Raji (cell line): ENCODE results near the gene DHX35.

Experiments used
- POLR2A ChIP-seq: IDR thresholded peaks from 2 replicates; pipeline ENCODE4 v1.6.1; 2011; ENCODE audit warnings: low read depth, low read length, control low read depth; ENCODE audit not compliant: insufficient read depth

DHX35 gene

GRCh38 chr20:39049148-39049547, 87.0 kb downstream of the DHX35 start:
- no peak for TF ChIP-seq POLR2A

GRCh38 chr20:39049684-39050554, 87.8 kb downstream of the DHX35 start:
- peak; percentile 67 for TF ChIP-seq POLR2A

- no peak for TF ChIP-seq POLR2A
Observed at GRCh38 chr20:39050555-39050902, 88.4 kb downstream of the DHX35 start.

- no peak for TF ChIP-seq POLR2A
Observed at GRCh38 chr20:39052676-39053075, 90.5 kb downstream of the DHX35 start.

GRCh38 chr20:39057143-39057542, 95.0 kb downstream of the DHX35 start:
- TF ChIP-seq POLR2A = no peak

- no peak for TF ChIP-seq POLR2A
Observed at GRCh38 chr20:39057911-39058310, 95.8 kb downstream of the DHX35 start.

GRCh38 chr20:39059036-39059435, 96.9 kb downstream of the DHX35 start:
- no peak for TF ChIP-seq POLR2A

- TF ChIP-seq POLR2A = no peak
Observed at GRCh38 chr20:39066471-39067242, 104.5 kb downstream of the DHX35 start.

- TF ChIP-seq POLR2A = no peak
Observed at GRCh38 chr20:39067526-39068216, 105.5 kb downstream of the DHX35 start.

- TF ChIP-seq POLR2A = no peak
Observed at GRCh38 chr20:39069976-39070375, 107.8 kb downstream of the DHX35 start.

GRCh38 chr20:39070484-39071231, 108.5 kb downstream of the DHX35 start:
- no peak for TF ChIP-seq POLR2A

GRCh38 chr20:39072132-39072531, 110.0 kb downstream of the DHX35 start:
- TF ChIP-seq POLR2A = no peak

- no peak for TF ChIP-seq POLR2A
Observed at GRCh38 chr20:39072653-39073052, 110.5 kb downstream of the DHX35 start.

GRCh38 chr20:39075731-39076130, 113.6 kb downstream of the DHX35 start:
- TF ChIP-seq POLR2A = no peak

- no peak for TF ChIP-seq POLR2A
Observed at GRCh38 chr20:39076958-39077357, 114.8 kb downstream of the DHX35 start.

GRCh38 chr20:39080326-39080725, 118.2 kb downstream of the DHX35 start:
- no peak for TF ChIP-seq POLR2A

GRCh38 chr20:39081255-39081654, 119.1 kb downstream of the DHX35 start:
- TF ChIP-seq POLR2A = no peak
